Measurements from ENCODE around the gene TYK2. TPM values are rescaled to one million over a fixed set of nuclear protein-coding genes. Genes with fewer than 3 reads are reported as not detected.

The TYK2 gene
- total and polyA plus RNA-seq, 2 experiments from 2014 or later = 63.6 to 94.3 TPM

DNA sequence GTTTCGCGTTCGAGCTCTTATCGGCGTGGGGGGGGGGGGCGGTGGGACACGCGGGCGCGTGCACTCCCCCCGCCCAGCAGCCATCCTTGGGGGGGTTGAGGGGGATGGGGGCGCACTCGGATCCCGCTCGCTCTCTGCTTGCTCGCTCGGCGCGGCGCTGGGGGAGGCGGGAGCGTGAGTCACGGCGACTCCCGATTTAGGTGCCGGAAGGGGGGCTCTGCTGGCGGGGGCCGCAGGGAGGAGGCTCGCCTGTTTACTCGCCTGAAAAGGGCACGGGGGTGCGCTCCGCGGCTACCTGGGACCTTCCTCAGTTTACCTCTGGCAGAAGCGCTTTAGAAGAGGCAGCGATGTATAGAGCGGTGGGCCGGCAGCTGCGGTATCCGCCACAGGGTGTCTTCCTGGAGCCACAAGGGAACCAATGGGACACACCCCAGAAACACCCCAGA lies 38.9 kb upstream of the TYK2 start:
- H3K4me2 ChIP-seq = peak overlapping the region; percentile 83
- no peaks in the 10 kb centered on the region for H3K9me3 ChIP-seq (ENCODE audit: low read depth)
- H3K9me2 ChIP-seq (replicated peaks; ENCODE audit: insufficient read depth) = no peaks in the 10 kb centered on the region
- H3K27me3 ChIP-seq = peaks cover 84% of the 10 kb centered on the region
- no peaks in the 10 kb centered on the region for H3K79me2 ChIP-seq
- WGBS (ENCODE audit: low lambda C conversion rate, missing lambda C conversion rate) = 4% methylated on average over 8 of the region's 40 CpGs
- no peaks in the 10 kb centered on the region for H3K36me3 ChIP-seq (replicated peaks; ENCODE audit: insufficient read depth, low read depth)
- no peaks in the 10 kb centered on the region for H4K20me1 ChIP-seq (ENCODE audit: insufficient read depth, poor library complexity, severe bottlenecking)
- TF ChIP-seq EZH2phosphoT487 (IDR thresholded peaks at IDR 0.05; ENCODE audit: low read depth, severe bottlenecking, unreplicated experiment) (no peak), EZH2 (IDR thresholded peaks at IDR 0.05; ENCODE audit: borderline replicate concordance) (no peak), CTCF (IDR thresholded peaks at IDR 0.05; ENCODE audit: poor library complexity) (no peak)
- no peak overlapping the region for H3K4me3 ChIP-seq
- H3K27ac ChIP-seq = no peak overlapping the region
- peaks cover 16% of the 10 kb centered on the region for H3K4me1 ChIP-seq (ENCODE audit: insufficient read depth)
- DNase-seq (ENCODE audit: low spot score) = peak; percentile 36
- peak overlapping the region; percentile 40 for H2AFZ ChIP-seq

GRCh38 chr19:10418485-10419199 lies 38.3 kb upstream of the TYK2 start:
- H3K9me3 ChIP-seq (ENCODE audit: low read depth) = no peaks in the 10 kb centered on the region
- H3K4me2 ChIP-seq = peak overlapping the region; percentile 83

DNA sequence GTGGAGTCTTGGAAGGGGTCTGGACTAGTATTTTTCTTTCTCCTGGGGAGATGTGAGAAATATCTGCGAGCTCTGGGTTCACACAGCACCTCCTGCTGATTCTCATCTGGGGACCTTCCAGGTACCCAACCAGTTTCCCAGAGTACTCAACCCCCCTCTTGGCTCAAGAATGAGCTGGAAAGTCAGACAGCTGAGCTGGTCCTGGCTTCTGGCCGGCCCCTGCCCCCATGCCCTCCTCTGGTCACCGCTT lies 37.8 kb upstream of the TYK2 start:
- DNase-seq (ENCODE audit: low spot score) = no peak
- Histone ChIP-seq H3K4me3 (no peak overlapping the region), H3K79me2 (no peaks in the 10 kb centered on the region), H3K4me2 (no peak overlapping the region), H3K9me3 (ENCODE audit: low read depth) (no peaks in the 10 kb centered on the region), H3K27me3 (peaks cover 76% of the 10 kb centered on the region), H4K20me1 (ENCODE audit: insufficient read depth, poor library complexity, severe bottlenecking) (no peaks in the 10 kb centered on the region), H3K36me3 (replicated peaks; ENCODE audit: insufficient read depth, low read depth) (no peaks in the 10 kb centered on the region), H2AFZ (no peak overlapping the region), H3K9me2 (replicated peaks; ENCODE audit: insufficient read depth) (no peaks in the 10 kb centered on the region), H3K4me1 (ENCODE audit: insufficient read depth) (peaks cover 16% of the 10 kb centered on the region), H3K27ac (no peak overlapping the region)
- TF ChIP-seq EZH2 (IDR thresholded peaks at IDR 0.05; ENCODE audit: borderline replicate concordance) (no peak), CTCF (IDR thresholded peaks at IDR 0.05; ENCODE audit: poor library complexity) (no peak), EZH2phosphoT487 (IDR thresholded peaks at IDR 0.05; ENCODE audit: low read depth, severe bottlenecking, unreplicated experiment) (no peak)
- WGBS (ENCODE audit: low lambda C conversion rate, missing lambda C conversion rate) = 0% methylated on average over 3 of the region's 3 CpGs

More at GRCh38 chr19:10418485-10419199, 38.3 kb upstream of the TYK2 start:
- peak; percentile 17 for DNase-seq (ENCODE audit: low spot score)
- Histone ChIP-seq H2AFZ (no peak overlapping the region), H3K36me3 (replicated peaks; ENCODE audit: insufficient read depth, low read depth) (no peaks in the 10 kb centered on the region), H3K9me2 (replicated peaks; ENCODE audit: insufficient read depth) (no peaks in the 10 kb centered on the region), H3K27ac (no peak overlapping the region), H3K79me2 (no peaks in the 10 kb centered on the region), H3K4me3 (no peak overlapping the region), H3K4me1 (ENCODE audit: insufficient read depth) (peaks cover 16% of the 10 kb centered on the region), H4K20me1 (ENCODE audit: insufficient read depth, poor library complexity, severe bottlenecking) (no peaks in the 10 kb centered on the region), H3K27me3 (peaks cover 81% of the 10 kb centered on the region)
- WGBS (ENCODE audit: low lambda C conversion rate, missing lambda C conversion rate) = 3% methylated on average over 21 of the region's 32 CpGs
- TF ChIP-seq EZH2 (IDR thresholded peaks at IDR 0.05; ENCODE audit: borderline replicate concordance) (no peak), EZH2phosphoT487 (IDR thresholded peaks at IDR 0.05; ENCODE audit: low read depth, severe bottlenecking, unreplicated experiment) (peak; percentile 30), CTCF (IDR thresholded peaks at IDR 0.05; ENCODE audit: poor library complexity) (no peak)

Data from hepatocyte (in vitro differentiated cells).